ENCODE data around the gene RANBP9. TPM values are rescaled to one million over a fixed set of nuclear protein-coding genes. Genes with fewer than 3 reads are reported as not detected.
A peak's percentile ranks its signal among the peaks of the same experiment; 100 is the strongest.

The RANBP9 gene
- total and polyA plus RNA-seq, 9 of the 15 experiments (the other 6 are each of a cell fraction or from before 2014, with no cell fraction given) = 27.5 to 130 (median 61.5) TPM

- TF ChIP-seq NUFIP1 (IDR thresholded peaks at IDR 0.05; ENCODE audit: partially characterized antibody) = peak; percentile 72
- peak; percentile 89 for TF ChIP-seq CC2D1A (IDR thresholded peaks at IDR 0.05)
- no peak for TF ChIP-seq ZHX1 (conservative IDR thresholded peaks at IDR 0.05; ENCODE audit: low read length)
- peak; percentile 50 for TF ChIP-seq ZBTB40 (IDR thresholded peaks at IDR 0.05)
- TF ChIP-seq ZBTB40 (CRISPR knock-in tag; IDR thresholded peaks at IDR 0.05) = no peak
- peak; percentile 55; the same call in 1 of the 2 replicates for TF ChIP-seq MTA3 (IDR thresholded peaks at IDR 0.05; ENCODE audit: borderline replicate concordance)
- TF ChIP-seq ZNF3 (CRISPR knock-in tag; IDR thresholded peaks at IDR 0.05) = peak; percentile 85
- TF ChIP-seq ZNF436 (CRISPR knock-in tag; IDR thresholded peaks at IDR 0.05) = no peak
- TF ChIP-seq NFIC (IDR thresholded peaks at IDR 0.05) = peak; percentile 32; the same call in 1 of the 2 replicates
- no peak for TF ChIP-seq RNF219 (CRISPR knock-in tag; IDR thresholded peaks at IDR 0.05)
- no peak for TF ChIP-seq NR2C2 (CRISPR knock-in tag; IDR thresholded peaks at IDR 0.05)
- peak; percentile 65 for TF ChIP-seq NR2C2 (tag; IDR thresholded peaks at IDR 0.05)
- TF ChIP-seq ETV1 (tag; conservative IDR thresholded peaks at IDR 0.05; ENCODE audit: low read depth) = 0 out of 2 replicates have a peak, but pooled peaks have one; percentile 31
- TF ChIP-seq NCOA2 (IDR thresholded peaks at IDR 0.05; ENCODE audit: partially characterized antibody in 2 of 2) = peak in 1 of 2 experiments; percentile 10
Observed at GRCh38 chr6:13668291-13668928, 43.2 kb downstream of the RANBP9 start (continued).

Data from K562 (cell line).